GM12873 (cell line): ENCODE results near the gene SMAD6.

Experiments used
- CTCF ChIP-seq: IDR thresholded peaks from 2 replicates; pipeline ENCODE4 v1.5.1; 2012; ENCODE audit warnings: low read depth, mild to moderate bottlenecking, moderate library complexity, low read length, control low read depth; ENCODE audit not compliant: insufficient read depth; ENCODE audit errors: missing control alignments

Gene SMAD6

GRCh38 chr15:66765478-66766281 is 63.6 kb downstream of the SMAD6 start:
- no peak for TF ChIP-seq CTCF

GRCh38 chr15:66766282-66767230 is 64.5 kb downstream of the SMAD6 start:
- no peak for TF ChIP-seq CTCF

GRCh38 chr15:66767240-66767659 is 65.2 kb downstream of the SMAD6 start:
- TF ChIP-seq CTCF, result no peak

- no peak for TF ChIP-seq CTCF
Measured at GRCh38 chr15:66768987-66769386, 67.0 kb downstream of the SMAD6 start.

GRCh38 chr15:66770518-66771350 is 68.7 kb downstream of the SMAD6 start:
- no peak for TF ChIP-seq CTCF

- TF ChIP-seq CTCF, result no peak
Measured at GRCh38 chr15:66771351-66771650, 69.3 kb downstream of the SMAD6 start.

GRCh38 chr15:66772604-66773128 is 70.6 kb downstream of the SMAD6 start:
- TF ChIP-seq CTCF, result no peak
